PC-3 (cell line): ENCODE data around the gene TBXA2R.

ENCODE experiments used
- CTCF ChIP-seq: fragments of 300-600 bp; sonication (generic); conservative IDR thresholded peaks from 2 replicates; pipeline ENCODE4 v1.5.1; 2017; ENCODE audit warnings: antibody characterized with exemption, low read depth, mild to moderate bottlenecking, low read length
- EZH2 ChIP-seq: fragments of 300-600 bp; sonication (generic); IDR thresholded peaks from one replicate; pipeline ENCODE4 v1.6.1; 2017; ENCODE audit warnings: antibody characterized with exemption, mild to moderate bottlenecking, low read length; ENCODE audit not compliant: unreplicated experiment
- EZH2phosphoT487 ChIP-seq: fragments of 300-600 bp; sonication (generic); IDR thresholded peaks from 2 replicates; pipeline ENCODE4 v1.6.1; 2018; ENCODE audit warnings: mild to moderate bottlenecking, antibody characterized with exemption, low read length, borderline replicate concordance

- TF ChIP-seq EZH2 (no peak), CTCF (no peak), EZH2phosphoT487 (no peak)
These were observed 34.4 kb downstream of the TBXA2R start for GRCh38 chr19:3572132-3572854.
